Mesenchymal stem cell (in vitro differentiated cells and primary cell): Measurements from ENCODE around the gene LIPC.
A peak's percentile ranks its signal among the peaks of the same experiment; 100 is the strongest.

ENCODE experiments used
- DNase-seq: peaks from one replicate; pipeline ENCODE4 v3.0.0-alpha.2; 2013
- H2AFZ ChIP-seq: one replicate; pipeline ENCODE4 v1.6.1; 2013; ENCODE audit warnings: low read depth, mild to moderate bottlenecking, control low read depth, inconsistent platforms, low read length, moderate library complexity
- H2AK5ac ChIP-seq: 2 replicates; pipeline ENCODE4 v1.6.1; 2013; ENCODE audit warnings: low read length, moderate library complexity, mild to moderate bottlenecking, inconsistent platforms; ENCODE audit not compliant: severe bottlenecking
- H2BK120ac ChIP-seq: one replicate; pipeline ENCODE4 v1.6.1; 2013; ENCODE audit warnings: low read depth, mild to moderate bottlenecking, inconsistent platforms, low read length, moderate library complexity
- H2BK12ac ChIP-seq, 2 experiments: one replicate each; pipeline ENCODE4 v1.6.1; 2013; ENCODE audit warnings: inconsistent platforms in 2 of 2, low read length in 2 of 2, mild to moderate bottlenecking in 2 of 2, moderate library complexity in 2 of 2, control low read depth in 1 of 2
- H2BK15ac ChIP-seq: one replicate; pipeline ENCODE4 v1.6.1; 2013; ENCODE audit warnings: mild to moderate bottlenecking, low read depth, inconsistent platforms; ENCODE audit not compliant: poor library complexity, severe bottlenecking
- H2BK5ac ChIP-seq: 2 replicates; pipeline ENCODE4 v1.6.1; 2013; ENCODE audit warnings: low read depth, mild to moderate bottlenecking, low read length, control low read depth, inconsistent platforms; ENCODE audit not compliant: poor library complexity, severe bottlenecking
- H3K14ac ChIP-seq, 2 experiments: one replicate each; pipeline ENCODE4 v1.6.1; 2013; ENCODE audit warnings: inconsistent platforms in 2 of 2, low read length in 2 of 2, control low read depth in 1 of 2, mild to moderate bottlenecking in 1 of 2, moderate library complexity in 1 of 2
- H3K18ac ChIP-seq, 2 experiments: one replicate each; pipeline ENCODE4 v1.6.1; 2013; ENCODE audit warnings: inconsistent platforms in 2 of 2, low read length in 2 of 2, control low read depth in 1 of 2, low read depth in 1 of 2, mild to moderate bottlenecking in 1 of 2
- H3K23ac ChIP-seq, 2 experiments: one replicate each; pipeline ENCODE4 v1.6.1; 2013; ENCODE audit warnings: inconsistent platforms in 2 of 2, low read length in 2 of 2, mild to moderate bottlenecking in 2 of 2, moderate library complexity in 2 of 2, control low read depth in 1 of 2
- H3K27ac ChIP-seq: 2 replicates; pipeline ENCODE4 v1.5.1; 2013; ENCODE audit warnings: mild to moderate bottlenecking, moderate library complexity, low read length, control low read depth, inconsistent platforms; ENCODE audit not compliant: poor library complexity, severe bottlenecking
- H3K27me3 ChIP-seq, 2 experiments: 2 replicates each; pipeline versions ENCODE4 v1.6.1 to v1.7.0; 2013; ENCODE audit warnings: low read length in 2 of 2, mild to moderate bottlenecking in 2 of 2, moderate library complexity in 2 of 2, control low read depth in 1 of 2, inconsistent platforms in 1 of 2; ENCODE audit not compliant: control insufficient read depth in 1 of 2, insufficient read depth in 1 of 2
- H3K36me3 ChIP-seq, 2 experiments: 2 replicates each; pipeline versions ENCODE4 v1.6.1 to v1.7.0; 2013; ENCODE audit warnings: low read length in 2 of 2, control low read depth in 1 of 2, inconsistent platforms in 1 of 2, low read depth in 1 of 2, mild to moderate bottlenecking in 1 of 2; ENCODE audit not compliant: insufficient read depth in 2 of 2, control insufficient read depth in 1 of 2
- H3K4ac ChIP-seq, 2 experiments: one replicate each; pipeline ENCODE4 v1.6.1; 2013; ENCODE audit warnings: inconsistent platforms in 2 of 2, low read length in 2 of 2, mild to moderate bottlenecking in 2 of 2, moderate library complexity in 2 of 2, control low read depth in 1 of 2, low read depth in 1 of 2
- H3K4me1 ChIP-seq: 2 replicates; pipeline ENCODE4 v1.6.1; 2013; ENCODE audit warnings: low read depth, low read length, control low read depth; ENCODE audit not compliant: control insufficient read depth, insufficient read depth
- H3K4me2 ChIP-seq: 2 replicates; pipeline ENCODE4 v1.6.1; 2013; ENCODE audit warnings: low read length, mild to moderate bottlenecking, inconsistent platforms; ENCODE audit not compliant: poor library complexity, severe bottlenecking
- H3K4me3 ChIP-seq, 2 experiments: 2 replicates each; pipeline versions ENCODE4 v1.5.1 to v1.7.0; 2013; ENCODE audit warnings: low read length in 2 of 2, mild to moderate bottlenecking in 2 of 2, control low read depth in 1 of 2, low read depth in 1 of 2; ENCODE audit not compliant: insufficient read depth in 1 of 2
- H3K79me1 ChIP-seq: replicated peaks from 2 replicates; pipeline ENCODE4 v1.6.1; 2013; ENCODE audit warnings: mild to moderate bottlenecking, control low read depth, low read length, inconsistent platforms; ENCODE audit not compliant: poor library complexity, severe bottlenecking
- H3K9ac ChIP-seq: 2 replicates; pipeline ENCODE4 v1.7.0; 2013; ENCODE audit warnings: mild to moderate bottlenecking, low read length, moderate library complexity
- H3K9me3 ChIP-seq: 2 replicates; pipeline ENCODE4 v1.7.0; 2013; ENCODE audit warnings: mild to moderate bottlenecking, low read length; ENCODE audit not compliant: control insufficient read depth
- H4K8ac ChIP-seq: one replicate; pipeline ENCODE4 v1.6.1; 2013; ENCODE audit warnings: inconsistent platforms, mild to moderate bottlenecking, low read length, moderate library complexity
- H4K91ac ChIP-seq: one replicate; pipeline ENCODE4 v1.6.1; 2013; ENCODE audit warnings: mild to moderate bottlenecking, low read length, inconsistent platforms
- WGBS: methylation state at CpG from one replicate; pipeline ENCODE4 v1.1.7; 2013; ENCODE audit warnings: mixed read lengths; 5-methylcytosine and 5-hydroxymethylcytosine counted together

LIPC gene

DNA sequence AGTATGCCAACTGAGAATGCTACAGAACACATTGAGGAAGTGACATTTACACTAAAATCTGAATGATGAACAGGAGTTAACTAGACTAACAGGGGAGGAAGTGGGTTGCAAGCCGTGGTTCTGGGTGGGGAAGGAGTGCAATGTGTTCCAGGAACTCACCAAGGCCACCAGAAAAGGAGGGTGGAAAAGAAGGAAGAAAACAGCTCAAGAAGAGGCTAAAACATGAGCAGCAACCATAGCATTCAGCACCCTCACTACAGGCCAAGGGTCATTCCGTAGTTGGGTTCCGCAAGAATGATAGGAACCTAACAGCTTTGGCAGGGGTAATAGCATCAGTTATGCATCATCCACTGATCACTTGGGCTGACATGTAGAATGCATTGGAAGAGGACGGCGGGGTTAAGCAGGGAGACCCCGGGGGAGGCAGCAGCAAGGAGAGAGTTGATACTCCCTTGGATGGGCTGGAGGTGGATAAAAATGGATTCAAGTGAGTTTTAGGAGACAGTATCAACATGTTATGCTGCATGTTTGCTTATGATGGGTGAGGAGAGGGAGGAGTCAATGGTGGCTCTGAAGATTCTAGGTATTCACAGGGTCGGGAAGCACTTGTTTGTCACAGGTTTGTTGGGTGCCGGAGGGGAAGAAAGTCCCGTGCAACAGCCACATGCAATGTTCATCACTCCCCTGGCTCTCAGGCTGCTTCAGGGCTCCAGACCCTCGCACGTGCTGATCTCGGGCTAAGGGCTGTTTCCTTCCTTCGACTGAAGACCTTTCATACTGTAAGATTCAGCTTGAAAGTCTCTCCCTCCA, 53.2 kb downstream of the LIPC start:
- WGBS: 89% methylated on average over 13 of the region's 13 CpGs
- Histone ChIP-seq H3K4me3 (no peak overlapping the region), H3K18ac (no peak overlapping the region), H4K91ac (no peak overlapping the region), H3K14ac (no peak overlapping the region), H3K27ac (no peak overlapping the region), H2BK120ac (no peak overlapping the region), H2BK12ac (no peak overlapping the region), H4K8ac (no peak overlapping the region), H2AFZ (no peak overlapping the region), H3K4me1 (peaks cover 3% of the 10 kb centered on the region), H2AK5ac (no peak overlapping the region), H3K9ac (no peak overlapping the region), H2BK15ac (no peak overlapping the region), H3K79me1 (no peaks in the 10 kb centered on the region), H3K4me2 (no peak overlapping the region), H2BK5ac (no peak overlapping the region), H3K4ac (no peak overlapping the region), H3K27me3 (no peaks in the 10 kb centered on the region), H3K23ac (no peak overlapping the region), H3K9me3 (peaks cover 16% of the 10 kb centered on the region), H3K36me3 (peaks cover 0 to under 1% of the 10 kb centered on the region in 2 experiments)
- no peak for DNase-seq

- no peak overlapping the region for H3K4me2 ChIP-seq
- no peaks in the 10 kb centered on the region for H3K27me3 ChIP-seq
- no peak overlapping the region for H3K27ac ChIP-seq
- H3K4me1 ChIP-seq: peaks cover 3% of the 10 kb centered on the region
- H3K9ac ChIP-seq: no peak overlapping the region
- no peaks in the 10 kb centered on the region for H3K79me1 ChIP-seq
- no peak for DNase-seq
- H2BK12ac ChIP-seq: no peak overlapping the region
- 77% methylated on average over 2 of the region's 2 CpGs for WGBS
- peaks cover 0 to 2% of the 10 kb centered on the region in 2 experiments for H3K36me3 ChIP-seq
- no peak overlapping the region for H4K8ac ChIP-seq
- no peak overlapping the region for H3K18ac ChIP-seq
- H2BK120ac ChIP-seq: no peak overlapping the region
- no peak overlapping the region for H3K23ac ChIP-seq
- H2AK5ac ChIP-seq: peak overlapping the region; percentile 68
- peak overlapping the region; percentile 7 for H4K91ac ChIP-seq
- H3K4ac ChIP-seq: no peak overlapping the region
- H3K14ac ChIP-seq: peak overlapping the region in 1 of 2 experiments; percentile 1
- no peak overlapping the region for H2AFZ ChIP-seq
- H3K4me3 ChIP-seq: no peak overlapping the region
- peaks cover 20% of the 10 kb centered on the region for H3K9me3 ChIP-seq
- H2BK15ac ChIP-seq: no peak overlapping the region
- no peak overlapping the region for H2BK5ac ChIP-seq
These were observed 54.3 kb downstream of the LIPC start for GRCh38 chr15:58486062-58486461.

DNA sequence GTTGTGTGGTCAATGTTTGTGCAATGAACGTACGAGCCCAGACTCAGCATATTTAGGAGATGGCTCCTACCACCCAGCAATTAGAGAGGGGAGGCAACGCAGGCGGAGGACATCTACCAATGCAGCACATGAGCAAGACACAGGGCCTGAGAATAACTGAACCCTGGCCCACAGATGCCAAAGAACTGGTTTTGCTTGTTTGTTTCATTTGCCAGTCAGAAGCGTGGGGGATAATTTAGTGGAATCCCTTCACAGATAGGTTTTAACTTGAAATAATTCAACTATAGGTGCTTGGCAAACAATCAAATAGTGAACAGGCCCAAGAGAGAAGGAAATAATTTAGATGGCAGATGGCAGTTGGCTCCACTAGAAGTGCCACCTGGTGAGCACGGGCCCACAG, 54.8 kb downstream of the LIPC start:
- Histone ChIP-seq H3K4ac (no peak overlapping the region), H3K4me3 (no peak overlapping the region), H3K36me3 (peaks cover 0 to 2% of the 10 kb centered on the region in 2 experiments), H2AFZ (no peak overlapping the region), H2BK5ac (no peak overlapping the region), H3K14ac (no peak overlapping the region), H2BK120ac (no peak overlapping the region), H3K23ac (no peak overlapping the region), H4K91ac (no peak overlapping the region), H2BK15ac (no peak overlapping the region), H2BK12ac (no peak overlapping the region), H3K9ac (no peak overlapping the region), H3K4me1 (peaks cover 3% of the 10 kb centered on the region), H4K8ac (no peak overlapping the region), H3K18ac (no peak overlapping the region), H3K27me3 (no peaks in the 10 kb centered on the region), H3K4me2 (no peak overlapping the region), H2AK5ac (peak overlapping the region; percentile 64), H3K79me1 (no peaks in the 10 kb centered on the region), H3K27ac (no peak overlapping the region), H3K9me3 (peaks cover 20% of the 10 kb centered on the region)
- WGBS: 98% methylated on average over 6 of the region's 6 CpGs
- no peak for DNase-seq

GRCh38 chr15:58487041-58487723, 55.4 kb downstream of the LIPC start:
- Histone ChIP-seq H2BK120ac (no peak overlapping the region), H4K91ac (no peak overlapping the region), H2BK5ac (no peak overlapping the region), H3K27ac (peak overlapping the region; percentile 21), H3K23ac (no peak overlapping the region), H3K79me1 (no peaks in the 10 kb centered on the region), H4K8ac (no peak overlapping the region), H3K9me3 (peaks cover 20% of the 10 kb centered on the region), H2AK5ac (no peak overlapping the region), H3K9ac (no peak overlapping the region), H2AFZ (no peak overlapping the region), H3K4me3 (no peak overlapping the region), H3K4me2 (no peak overlapping the region), H3K4me1 (peaks cover 3% of the 10 kb centered on the region), H3K36me3 (peaks cover 0 to 2% of the 10 kb centered on the region in 2 experiments), H3K18ac (no peak overlapping the region), H3K4ac (no peak overlapping the region), H3K27me3 (no peaks in the 10 kb centered on the region), H2BK12ac (no peak overlapping the region), H2BK15ac (no peak overlapping the region), H3K14ac (no peak overlapping the region)
- DNase-seq: no peak
- 90% methylated on average over 3 of the region's 4 CpGs for WGBS
